SK-N-SH treated with all-trans-retinoic acid at 6 μM for 48 hours (cell line): ENCODE measurements around the gene FAM234B.

Source experiments
- ATAC-seq: fragments of 200-7000 bp; cut with Tn5 transposase; 3 replicates; pipeline ENCODE4 v1.9.1; 2020; ENCODE audit warnings: mild to moderate bottlenecking, moderate library complexity
- ARNTL ChIP-seq: fragments of 450-650 bp; formaldehyde crosslinking; IDR thresholded peaks from 2 replicates; pipeline ENCODE4 v1.5.0; 2020; ENCODE audit warnings: low read depth, mild to moderate bottlenecking, moderate library complexity, borderline replicate concordance
- BACH2 ChIP-seq: fragments of 250-450 bp; sonication (Bioruptor Pico); IDR thresholded peaks from 2 replicates; pipeline ENCODE4 v1.9.0; 2021; ENCODE audit warnings: mild to moderate bottlenecking, borderline replicate concordance
- CSDC2 ChIP-seq: fragments of 250-450 bp; sonication (Bioruptor Pico); IDR thresholded peaks from 2 replicates; pipeline ENCODE4 v1.5.0; 2020; ENCODE audit warnings: mild to moderate bottlenecking, moderate library complexity
- ESRRG ChIP-seq: fragments of 250-450 bp; sonication (Bioruptor Pico); IDR thresholded peaks from 2 replicates; pipeline ENCODE4 v1.6.1; 2021; ENCODE audit warnings: mild to moderate bottlenecking
- GLIS3 ChIP-seq: fragments of 250-450 bp; sonication (Bioruptor Pico); IDR thresholded peaks from 2 replicates; pipeline ENCODE4 v1.5.0; 2020; ENCODE audit warnings: mild to moderate bottlenecking, moderate library complexity
- ISL1 ChIP-seq: fragments of 250-450 bp; sonication (Bioruptor Pico); IDR thresholded peaks from 2 replicates; pipeline ENCODE4 v2.1.2; 2022; ENCODE audit warnings: mild to moderate bottlenecking, moderate library complexity
- OSR1 ChIP-seq: fragments of 250-450 bp; sonication (Bioruptor Pico); IDR thresholded peaks from 2 replicates; pipeline ENCODE4 v1.8.0; 2022; ENCODE audit warnings: moderate library complexity, mild to moderate bottlenecking, inconsistent platforms
- PPARA ChIP-seq: fragments of 250-450 bp; sonication (Bioruptor Pico); IDR thresholded peaks from 2 replicates; pipeline ENCODE4 v1.5.0; 2020; ENCODE audit warnings: mild to moderate bottlenecking, borderline replicate concordance
- RARB ChIP-seq: fragments of 250-450 bp; sonication (Bioruptor Pico); IDR thresholded peaks from 2 replicates; pipeline ENCODE4 v1.8.0; 2021; ENCODE audit warnings: mild to moderate bottlenecking, moderate library complexity
- SNAI2 ChIP-seq: fragments of 250-450 bp; sonication (Bioruptor Pico); IDR thresholded peaks from 2 replicates; pipeline ENCODE4 v1.5.0; 2020; ENCODE audit warnings: mild to moderate bottlenecking, moderate library complexity
- TCF4 ChIP-seq: fragments of 250-450 bp; sonication (Bioruptor Pico); IDR thresholded peaks from 2 replicates; pipeline ENCODE4 v1.8.0; 2021; ENCODE audit warnings: mild to moderate bottlenecking, moderate library complexity, borderline replicate concordance
- TOX ChIP-seq: fragments of 250-450 bp; sonication (Bioruptor Pico); IDR thresholded peaks from 2 replicates; pipeline ENCODE4 v1.8.0; 2021; ENCODE audit warnings: mild to moderate bottlenecking, moderate library complexity, borderline replicate concordance
- ZC3H10 ChIP-seq: fragments of 250-450 bp; sonication (Bioruptor Pico); IDR thresholded peaks from 2 replicates; pipeline ENCODE4 v1.5.1; 2021; ENCODE audit warnings: mild to moderate bottlenecking, moderate library complexity
- ZFP3 ChIP-seq: fragments of 250-450 bp; sonication (Bioruptor Pico); IDR thresholded peaks from 2 replicates; pipeline ENCODE4 v1.5.0; 2020; ENCODE audit warnings: mild to moderate bottlenecking, moderate library complexity
- ZFP30 ChIP-seq: fragments of 450-650 bp; formaldehyde crosslinking; IDR thresholded peaks from 2 replicates; pipeline ENCODE4 v1.5.0; 2022; ENCODE audit warnings: mild to moderate bottlenecking, moderate library complexity
- ZNF565 ChIP-seq: fragments of 450-650 bp; formaldehyde crosslinking; conservative IDR thresholded peaks from 2 replicates; pipeline ENCODE4 v1.5.0; 2020; ENCODE audit warnings: low read depth, mild to moderate bottlenecking, moderate library complexity
- ZNF70 ChIP-seq: fragments of 450-650 bp; formaldehyde crosslinking; IDR thresholded peaks from 2 replicates; pipeline ENCODE4 v1.5.0; 2020; ENCODE audit warnings: mild to moderate bottlenecking, moderate library complexity
- ZNF8 ChIP-seq: fragments of 450-650 bp; formaldehyde crosslinking; IDR thresholded peaks from 2 replicates; pipeline ENCODE4 v1.5.0; 2020; ENCODE audit warnings: mild to moderate bottlenecking, moderate library complexity
- TF ChIP-seq, protein P1 (sequence below): fragments of 250-450 bp; sonication (Bioruptor Pico); IDR thresholded peaks from 2 replicates; pipeline ENCODE4 v1.5.1; 2021; ENCODE audit warnings: mild to moderate bottlenecking, moderate library complexity
- TF ChIP-seq, protein P2 (sequence below): fragments of 250-450 bp; sonication (Bioruptor Pico); IDR thresholded peaks from 2 replicates; pipeline ENCODE4 v1.8.0; 2020; ENCODE audit warnings: mild to moderate bottlenecking, moderate library complexity, borderline replicate concordance
- TF ChIP-seq, protein P3 (sequence below): fragments of 250-450 bp; sonication (Bioruptor Pico); IDR thresholded peaks from 2 replicates; pipeline ENCODE4 v1.8.0; 2021; ENCODE audit warnings: low read depth, mild to moderate bottlenecking, moderate library complexity, borderline replicate concordance
- TF ChIP-seq, protein P4 (sequence below): fragments of 250-450 bp; sonication (Bioruptor Pico); IDR thresholded peaks from 2 replicates; pipeline ENCODE4 v1.5.1; 2020; ENCODE audit warnings: low read depth, mild to moderate bottlenecking, moderate library complexity

The FAM234B gene

DNA sequence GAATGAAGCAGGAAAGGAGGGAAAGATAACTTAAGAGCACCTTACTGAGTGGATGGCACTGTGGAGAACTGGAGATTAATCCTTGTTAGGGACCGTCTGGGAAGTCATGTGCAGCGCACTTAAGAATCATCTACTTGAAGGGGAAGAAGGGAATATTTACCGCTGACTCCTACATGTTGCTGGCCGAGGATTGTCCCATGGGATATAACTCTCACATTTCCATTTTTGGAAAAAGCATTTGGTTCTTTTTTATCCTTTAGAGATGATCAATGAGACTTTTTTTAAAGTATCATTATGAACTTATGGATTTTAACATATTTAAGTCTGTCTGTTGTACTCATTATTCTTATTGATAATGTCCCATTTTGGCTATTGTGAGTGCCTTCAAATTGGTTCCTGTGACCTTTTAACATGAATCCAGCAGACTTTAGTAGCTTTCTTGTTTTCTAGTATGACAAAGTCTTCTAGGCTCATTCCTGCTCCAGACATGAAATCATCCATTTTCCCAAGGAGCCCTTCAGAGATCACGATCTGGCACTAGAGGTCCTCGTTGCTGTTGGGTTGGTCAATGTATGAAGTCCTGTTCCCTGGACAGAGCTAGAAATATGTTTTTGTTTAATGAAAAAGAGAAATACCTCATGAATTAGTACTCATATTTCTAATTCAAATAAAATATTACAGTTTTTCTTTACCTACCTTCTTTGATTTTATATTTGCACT is 20.2 kb upstream of the FAM234B start:
- no peak for TF ChIP-seq PPARA (CRISPR knock-in tag)
- TF ChIP-seq ZFP3 = no peak
- ATAC-seq = no peak

DNA sequence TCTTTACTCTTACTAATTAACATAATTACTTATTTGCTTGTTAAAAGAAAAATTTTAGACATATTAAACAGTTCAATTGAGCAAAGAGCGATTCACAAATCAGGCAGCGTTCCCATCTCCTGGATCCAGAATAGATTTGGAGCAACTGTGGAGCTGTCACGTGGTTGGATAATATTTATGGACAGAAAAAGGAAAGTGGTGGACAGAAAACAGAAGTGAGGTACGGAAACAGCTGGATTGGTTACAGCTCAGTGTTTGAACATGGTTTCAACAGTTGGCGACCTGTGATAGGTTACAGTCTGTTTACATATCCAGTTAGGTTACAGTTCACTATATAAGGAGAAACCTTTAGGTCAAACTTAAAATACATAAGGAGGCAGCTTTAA is 19.7 kb upstream of the FAM234B start:
- TF ChIP-seq ZNF8 (CRISPR knock-in tag) = no peak
- TF ChIP-seq RARB (CRISPR knock-in tag) = no peak
- TF ChIP-seq, protein P1, sequence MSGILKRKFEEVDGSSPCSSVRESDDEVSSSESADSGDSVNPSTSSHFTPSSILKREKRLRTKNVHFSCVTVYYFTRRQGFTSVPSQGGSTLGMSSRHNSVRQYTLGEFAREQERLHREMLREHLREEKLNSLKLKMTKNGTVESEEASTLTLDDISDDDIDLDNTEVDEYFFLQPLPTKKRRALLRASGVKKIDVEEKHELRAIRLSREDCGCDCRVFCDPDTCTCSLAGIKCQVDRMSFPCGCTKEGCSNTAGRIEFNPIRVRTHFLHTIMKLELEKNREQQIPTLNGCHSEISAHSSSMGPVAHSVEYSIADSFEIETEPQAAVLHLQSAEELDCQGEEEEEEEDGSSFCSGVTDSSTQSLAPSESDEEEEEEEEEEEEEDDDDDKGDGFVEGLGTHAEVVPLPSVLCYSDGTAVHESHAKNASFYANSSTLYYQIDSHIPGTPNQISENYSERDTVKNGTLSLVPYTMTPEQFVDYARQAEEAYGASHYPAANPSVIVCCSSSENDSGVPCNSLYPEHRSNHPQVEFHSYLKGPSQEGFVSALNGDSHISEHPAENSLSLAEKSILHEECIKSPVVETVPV (CRISPR knock-in tag) = no peak
- TF ChIP-seq, protein P2, sequence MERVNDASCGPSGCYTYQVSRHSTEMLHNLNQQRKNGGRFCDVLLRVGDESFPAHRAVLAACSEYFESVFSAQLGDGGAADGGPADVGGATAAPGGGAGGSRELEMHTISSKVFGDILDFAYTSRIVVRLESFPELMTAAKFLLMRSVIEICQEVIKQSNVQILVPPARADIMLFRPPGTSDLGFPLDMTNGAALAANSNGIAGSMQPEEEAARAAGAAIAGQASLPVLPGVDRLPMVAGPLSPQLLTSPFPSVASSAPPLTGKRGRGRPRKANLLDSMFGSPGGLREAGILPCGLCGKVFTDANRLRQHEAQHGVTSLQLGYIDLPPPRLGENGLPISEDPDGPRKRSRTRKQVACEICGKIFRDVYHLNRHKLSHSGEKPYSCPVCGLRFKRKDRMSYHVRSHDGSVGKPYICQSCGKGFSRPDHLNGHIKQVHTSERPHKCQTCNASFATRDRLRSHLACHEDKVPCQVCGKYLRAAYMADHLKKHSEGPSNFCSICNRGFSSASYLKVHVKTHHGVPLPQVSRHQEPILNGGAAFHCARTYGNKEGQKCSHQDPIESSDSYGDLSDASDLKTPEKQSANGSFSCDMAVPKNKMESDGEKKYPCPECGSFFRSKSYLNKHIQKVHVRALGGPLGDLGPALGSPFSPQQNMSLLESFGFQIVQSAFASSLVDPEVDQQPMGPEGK (CRISPR knock-in tag) = no peak
- TF ChIP-seq, protein P3, sequence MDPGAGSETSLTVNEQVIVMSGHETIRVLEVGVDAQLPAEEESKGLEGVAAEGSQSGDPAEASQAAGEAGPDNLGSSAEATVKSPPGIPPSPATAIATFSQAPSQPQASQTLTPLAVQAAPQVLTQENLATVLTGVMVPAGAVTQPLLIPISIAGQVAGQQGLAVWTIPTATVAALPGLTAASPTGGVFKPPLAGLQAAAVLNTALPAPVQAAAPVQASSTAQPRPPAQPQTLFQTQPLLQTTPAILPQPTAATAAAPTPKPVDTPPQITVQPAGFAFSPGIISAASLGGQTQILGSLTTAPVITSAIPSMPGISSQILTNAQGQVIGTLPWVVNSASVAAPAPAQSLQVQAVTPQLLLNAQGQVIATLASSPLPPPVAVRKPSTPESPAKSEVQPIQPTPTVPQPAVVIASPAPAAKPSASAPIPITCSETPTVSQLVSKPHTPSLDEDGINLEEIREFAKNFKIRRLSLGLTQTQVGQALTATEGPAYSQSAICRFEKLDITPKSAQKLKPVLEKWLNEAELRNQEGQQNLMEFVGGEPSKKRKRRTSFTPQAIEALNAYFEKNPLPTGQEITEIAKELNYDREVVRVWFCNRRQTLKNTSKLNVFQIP = no peak
- TF ChIP-seq ZFP3 = no peak
- TF ChIP-seq TCF4 (CRISPR knock-in tag) = no peak
- TF ChIP-seq SNAI2 = no peak
- no peak for TF ChIP-seq GLIS3 (CRISPR knock-in tag)
- no peak for TF ChIP-seq ZNF70
- TF ChIP-seq CSDC2 = no peak
- no peak for TF ChIP-seq TOX (CRISPR knock-in tag)
- TF ChIP-seq ARNTL (CRISPR knock-in tag) = no peak
- TF ChIP-seq ZFP30 (CRISPR knock-in tag) = no peak
- no peak for TF ChIP-seq ESRRG (CRISPR knock-in tag)
- no peak for TF ChIP-seq ZC3H10 (CRISPR knock-in tag)
- no peak for TF ChIP-seq PPARA (CRISPR knock-in tag)
- no peak for TF ChIP-seq OSR1 (CRISPR knock-in tag)
- TF ChIP-seq ISL1 (CRISPR knock-in tag) = no peak
- TF ChIP-seq, protein P4, sequence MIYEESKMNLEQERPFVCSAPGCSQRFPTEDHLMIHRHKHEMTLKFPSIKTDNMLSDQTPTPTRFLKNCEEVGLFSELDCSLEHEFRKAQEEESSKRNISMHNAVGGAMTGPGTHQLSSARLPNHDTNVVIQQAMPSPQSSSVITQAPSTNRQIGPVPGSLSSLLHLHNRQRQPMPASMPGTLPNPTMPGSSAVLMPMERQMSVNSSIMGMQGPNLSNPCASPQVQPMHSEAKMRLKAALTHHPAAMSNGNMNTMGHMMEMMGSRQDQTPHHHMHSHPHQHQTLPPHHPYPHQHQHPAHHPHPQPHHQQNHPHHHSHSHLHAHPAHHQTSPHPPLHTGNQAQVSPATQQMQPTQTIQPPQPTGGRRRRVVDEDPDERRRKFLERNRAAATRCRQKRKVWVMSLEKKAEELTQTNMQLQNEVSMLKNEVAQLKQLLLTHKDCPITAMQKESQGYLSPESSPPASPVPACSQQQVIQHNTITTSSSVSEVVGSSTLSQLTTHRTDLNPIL (CRISPR knock-in tag) = no peak
- TF ChIP-seq, all 23 proteins: peak for 0
- ATAC-seq = no peak

DNA sequence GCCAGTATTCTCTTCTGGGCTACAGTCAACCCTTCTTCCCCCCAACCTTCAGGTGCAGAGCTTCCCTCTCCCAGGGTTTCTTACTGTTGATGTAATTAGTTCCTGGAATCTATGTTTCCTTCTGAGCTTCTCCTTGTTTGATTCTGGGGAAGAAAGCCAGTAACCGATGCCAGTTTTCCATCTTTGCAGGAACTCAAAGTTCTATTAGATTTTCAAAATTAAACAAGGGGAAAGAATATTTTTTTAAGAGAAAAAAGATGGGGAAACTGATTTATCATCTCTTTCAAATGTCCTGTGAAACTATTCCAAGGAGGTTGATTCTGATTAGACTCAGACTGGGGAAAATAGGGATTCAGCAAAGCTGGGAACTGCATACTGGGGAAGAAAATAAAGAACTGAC is 17.9 kb upstream of the FAM234B start:
- ATAC-seq = no peak
- TF ChIP-seq, protein P3 = no peak
- TF ChIP-seq RARB (CRISPR knock-in tag) (no peak), ISL1 (CRISPR knock-in tag) (no peak), OSR1 (CRISPR knock-in tag) (no peak), BACH2 (CRISPR knock-in tag) (no peak), ZNF565 (CRISPR knock-in tag) (no peak), ZFP30 (CRISPR knock-in tag) (no peak), ZNF8 (CRISPR knock-in tag) (no peak), TCF4 (CRISPR knock-in tag) (no peak), PPARA (CRISPR knock-in tag) (no peak)
- TF ChIP-seq, protein P2 (CRISPR knock-in tag) = no peak
